Fibroblast of the aortic adventitia (primary cell): ENCODE data around the gene SRD5A3. TPM values are rescaled to one million over a fixed set of nuclear protein-coding genes. Genes with fewer than 3 reads are reported as not detected.
A peak's percentile ranks its signal among the peaks of the same experiment; 100 is the strongest.

Source experiments
- DNase-seq: peaks from one replicate; pipeline ENCODE4 v3.0.0-alpha.2; 2010; ENCODE audit warnings: low read depth
- H3K4me3 ChIP-seq: 2 replicates; pipeline ENCODE4 v1.5.1; 2011; ENCODE audit warnings: low read depth, mild to moderate bottlenecking, control low read depth, low read length, moderate library complexity
- CTCF ChIP-seq: IDR thresholded peaks from 2 replicates; pipeline ENCODE4 v1.5.1; 2011; ENCODE audit warnings: mild to moderate bottlenecking, low read length, control low read depth, inconsistent platforms; ENCODE audit not compliant: insufficient read depth
- total RNA-seq: library from RNA; depleted of rRNA; stranded (reverse); fragments of >200 nt; gene quantifications from 2 replicates; pipeline ENCODE4 v1.2.3, GENCODE V29; 2012; ENCODE audit warnings: low replicate concordance

The SRD5A3 gene
- total RNA-seq, 1 donor = 22.2 TPM

DNA sequence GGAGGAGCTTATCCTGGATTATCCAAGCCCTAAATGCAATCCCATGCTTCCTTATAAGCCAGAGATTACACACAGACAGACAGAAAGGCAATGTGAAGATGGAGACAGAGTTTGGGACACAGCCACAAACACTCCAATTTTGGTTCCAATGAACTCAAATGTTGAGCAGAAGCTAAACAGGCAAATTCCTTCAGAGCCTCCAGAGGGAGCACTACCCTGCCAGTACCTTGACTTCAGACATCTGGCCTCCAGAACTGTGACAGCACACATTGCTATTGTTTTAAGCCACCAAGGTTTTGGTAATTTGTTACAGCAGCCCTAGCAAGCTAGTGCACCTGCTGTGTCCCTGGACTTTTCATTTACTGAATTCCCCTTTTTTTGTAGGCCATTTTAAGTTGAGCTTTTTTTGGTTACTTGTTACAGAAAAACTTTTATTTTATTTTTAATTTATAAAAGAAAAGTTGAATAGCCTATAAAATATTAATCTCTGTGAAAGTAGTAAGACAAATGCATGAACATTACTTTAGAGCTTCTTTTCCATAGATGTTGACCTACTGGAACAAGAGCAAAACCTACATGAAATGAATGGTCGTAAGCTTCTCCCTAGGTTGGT, 33.4 kb upstream of the SRD5A3 start:
- DNase-seq = peak; percentile 72
- no peak overlapping the region for H3K4me3 ChIP-seq
- peak; percentile 82 for TF ChIP-seq CTCF

- DNase-seq = no peak
- TF ChIP-seq CTCF = no peak
- H3K4me3 ChIP-seq = no peak overlapping the region
These were observed 31.8 kb upstream of the SRD5A3 start for GRCh38 chr4:55314141-55314820.

GRCh38 chr4:55318175-55319129, 27.6 kb upstream of the SRD5A3 start:
- peak; percentile 84 for DNase-seq
- TF ChIP-seq CTCF = no peak
- H3K4me3 ChIP-seq = no peak overlapping the region

DNA sequence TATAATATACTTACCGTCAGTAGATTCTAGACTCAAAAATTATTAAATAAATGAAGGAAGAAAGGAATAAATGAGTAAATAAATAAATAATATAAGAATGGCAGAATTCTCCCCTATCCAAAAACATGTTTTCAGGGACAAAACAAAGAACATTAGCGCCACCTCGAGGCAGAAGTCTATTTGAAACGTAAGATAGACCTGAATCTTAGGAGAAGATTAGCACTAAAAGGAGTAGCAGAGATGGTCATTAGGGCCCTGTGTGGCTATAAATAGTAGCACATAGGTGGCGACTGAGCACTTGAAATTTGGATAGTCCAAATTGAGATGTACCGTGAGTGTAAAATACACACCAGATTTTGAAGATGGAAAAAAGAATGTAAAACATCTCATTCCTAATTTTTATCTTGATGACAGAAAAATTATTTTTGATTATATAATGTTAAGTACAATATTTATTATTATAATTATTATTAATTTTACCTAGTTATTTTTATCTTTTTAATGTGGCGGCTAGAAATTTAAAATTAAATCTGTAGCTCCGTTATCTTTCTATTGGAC, 24.3 kb upstream of the SRD5A3 start:
- peak; percentile 92 for DNase-seq
- peak; percentile 59 for TF ChIP-seq CTCF
- no peak overlapping the region for H3K4me3 ChIP-seq

- no peak for DNase-seq
- TF ChIP-seq CTCF = no peak
- H3K4me3 ChIP-seq = no peak overlapping the region
These were observed 22.7 kb upstream of the SRD5A3 start for GRCh38 chr4:55323375-55323774.

- no peak for TF ChIP-seq CTCF
- H3K4me3 ChIP-seq = no peak overlapping the region
- no peak for DNase-seq
These were observed 19.4 kb upstream of the SRD5A3 start for GRCh38 chr4:55326629-55327028.
